Nephron (organoid): Measurements from ENCODE around the gene PGLYRP3.

Experiments used
- H3K27ac Mint-ChIP-seq, 3 experiments: 2 replicates each; pipeline ENCODE4 v1.8.0; 2020; ENCODE audit warnings: mixed read lengths in 3 of 3, mild to moderate bottlenecking in 2 of 3, moderate library complexity in 1 of 3
- H3K27me3 Mint-ChIP-seq: 2 replicates; pipeline ENCODE4 v1.8.0; 2021; ENCODE audit warnings: low read depth, mild to moderate bottlenecking, moderate library complexity, mixed read lengths
- H3K36me3 Mint-ChIP-seq: 2 replicates; pipeline ENCODE4 v1.8.0; 2020; ENCODE audit warnings: low read depth, mixed read lengths
- H3K4me1 Mint-ChIP-seq: 2 replicates; pipeline ENCODE4 v1.8.0; 2020; ENCODE audit warnings: mixed read lengths
- H3K4me3 Mint-ChIP-seq, 3 experiments: 2 replicates each; pipeline ENCODE4 v1.8.0; 2020; ENCODE audit warnings: mild to moderate bottlenecking in 3 of 3, mixed read lengths in 3 of 3, moderate library complexity in 2 of 3
- H3K9me3 Mint-ChIP-seq: 2 replicates; pipeline ENCODE4 v1.8.0; 2020; ENCODE audit warnings: mixed read lengths
- TF ChIP-seq, protein P1 (sequence below), 3 experiments: fragments of 200-600 bp; sonication (generic); IDR thresholded peaks; one replicate each; pipeline ENCODE4 v1.5.0; 2021; ENCODE audit warnings: antibody characterized with exemption in 3 of 3; ENCODE audit not compliant: unreplicated experiment in 3 of 3

The PGLYRP3 gene

GRCh38 chr1:153293851-153294250, 18.9 kb downstream of the PGLYRP3 start:
- H3K4me1 Mint-ChIP-seq = no peaks in the 10 kb centered on the region
- no peaks in the 10 kb centered on the region for H3K9me3 Mint-ChIP-seq
- H3K36me3 Mint-ChIP-seq = no peaks in the 10 kb centered on the region
- peaks cover 10% of the 10 kb centered on the region for H3K27me3 Mint-ChIP-seq
- no peak overlapping the region for H3K4me3 Mint-ChIP-seq
- TF ChIP-seq, protein P1, sequence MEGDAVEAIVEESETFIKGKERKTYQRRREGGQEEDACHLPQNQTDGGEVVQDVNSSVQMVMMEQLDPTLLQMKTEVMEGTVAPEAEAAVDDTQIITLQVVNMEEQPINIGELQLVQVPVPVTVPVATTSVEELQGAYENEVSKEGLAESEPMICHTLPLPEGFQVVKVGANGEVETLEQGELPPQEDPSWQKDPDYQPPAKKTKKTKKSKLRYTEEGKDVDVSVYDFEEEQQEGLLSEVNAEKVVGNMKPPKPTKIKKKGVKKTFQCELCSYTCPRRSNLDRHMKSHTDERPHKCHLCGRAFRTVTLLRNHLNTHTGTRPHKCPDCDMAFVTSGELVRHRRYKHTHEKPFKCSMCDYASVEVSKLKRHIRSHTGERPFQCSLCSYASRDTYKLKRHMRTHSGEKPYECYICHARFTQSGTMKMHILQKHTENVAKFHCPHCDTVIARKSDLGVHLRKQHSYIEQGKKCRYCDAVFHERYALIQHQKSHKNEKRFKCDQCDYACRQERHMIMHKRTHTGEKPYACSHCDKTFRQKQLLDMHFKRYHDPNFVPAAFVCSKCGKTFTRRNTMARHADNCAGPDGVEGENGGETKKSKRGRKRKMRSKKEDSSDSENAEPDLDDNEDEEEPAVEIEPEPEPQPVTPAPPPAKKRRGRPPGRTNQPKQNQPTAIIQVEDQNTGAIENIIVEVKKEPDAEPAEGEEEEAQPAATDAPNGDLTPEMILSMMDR (IDR thresholded peaks at IDR 0.05; ENCODE audit: unreplicated experiment in 3 of 3) = no peak
- no peak overlapping the region for H3K27ac Mint-ChIP-seq

- Mint-ChIP-seq H3K4me1 (no peaks in the 10 kb centered on the region), H3K4me3 (no peak overlapping the region), H3K9me3 (no peaks in the 10 kb centered on the region), H3K27ac (no peak overlapping the region), H3K36me3 (no peaks in the 10 kb centered on the region), H3K27me3 (peaks cover 9% of the 10 kb centered on the region)
- TF ChIP-seq, protein P1 (IDR thresholded peaks at IDR 0.05; ENCODE audit: unreplicated experiment in 3 of 3) = no peak
Measured at GRCh38 chr1:153293480-153293775, 19.3 kb downstream of the PGLYRP3 start.

DNA sequence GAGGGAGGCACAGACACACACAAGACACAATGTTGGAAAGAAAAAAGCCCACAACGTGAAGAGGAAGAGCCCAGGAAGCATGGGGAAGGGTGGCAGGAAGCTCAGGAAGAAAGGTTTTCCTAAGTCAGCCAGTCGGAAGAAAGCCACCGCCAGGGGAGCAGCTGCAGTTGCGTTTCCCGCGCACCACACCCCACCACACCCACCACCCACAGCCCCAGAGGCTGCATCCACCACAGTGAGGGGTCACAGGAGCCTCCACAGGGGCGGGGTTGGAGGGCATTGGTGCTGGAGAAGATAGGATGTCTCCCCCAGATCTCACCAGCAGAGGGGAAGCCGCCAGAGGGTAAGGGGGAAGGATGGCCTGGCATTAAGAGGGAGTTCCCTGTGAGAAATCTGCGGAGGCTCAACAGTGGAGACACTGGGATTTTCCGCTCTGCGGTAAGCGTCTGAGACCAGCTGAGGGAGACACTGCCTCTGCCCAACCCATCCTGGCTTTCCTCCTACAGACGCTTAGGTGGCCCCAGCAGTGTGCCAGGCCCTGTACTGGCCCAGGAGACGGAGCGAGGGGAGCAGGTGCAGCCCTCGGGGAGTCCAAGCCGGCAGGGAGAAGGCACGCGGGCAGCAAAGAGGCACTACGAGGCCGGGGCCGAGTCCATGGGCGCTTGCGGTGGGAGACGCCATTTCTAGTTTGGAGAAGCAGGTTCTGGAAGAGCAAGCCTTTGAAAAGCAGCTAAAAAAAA, 19.8 kb downstream of the PGLYRP3 start:
- Mint-ChIP-seq H3K4me1 (no peaks in the 10 kb centered on the region), H3K9me3 (no peaks in the 10 kb centered on the region), H3K27me3 (peaks cover 9% of the 10 kb centered on the region), H3K36me3 (no peaks in the 10 kb centered on the region), H3K27ac (no peak overlapping the region), H3K4me3 (no peak overlapping the region)
- TF ChIP-seq, protein P1 (IDR thresholded peaks at IDR 0.05; ENCODE audit: unreplicated experiment in 3 of 3) = no peak

- H3K9me3 Mint-ChIP-seq = no peaks in the 10 kb centered on the region
Measured at GRCh38 chr1:153292185-153292584, 20.6 kb downstream of the PGLYRP3 start.

DNA sequence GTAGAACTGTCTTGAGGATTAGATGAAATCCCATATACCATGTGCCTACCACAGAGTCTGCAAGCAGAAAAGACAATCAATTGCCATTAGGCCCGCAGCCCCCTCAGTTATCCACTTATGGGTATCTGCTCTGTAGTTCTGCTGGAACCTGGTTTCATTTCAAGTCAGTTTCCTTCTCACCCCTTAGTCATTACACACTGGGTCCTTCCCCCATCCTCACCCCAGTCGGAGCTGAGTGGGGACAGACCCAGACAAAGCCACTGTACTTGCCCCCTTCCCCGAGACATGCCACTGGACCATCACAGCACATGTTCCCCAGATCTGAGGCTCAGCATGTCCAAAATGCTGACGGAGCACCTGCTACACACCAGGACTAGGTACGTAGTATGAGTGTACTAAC, 21.2 kb downstream of the PGLYRP3 start:
- H3K27me3 Mint-ChIP-seq = peaks cover 9% of the 10 kb centered on the region
- TF ChIP-seq, protein P1 (IDR thresholded peaks at IDR 0.05; ENCODE audit: unreplicated experiment in 3 of 3) = no peak
- no peak overlapping the region for H3K4me3 Mint-ChIP-seq
- no peak overlapping the region for H3K27ac Mint-ChIP-seq
- no peaks in the 10 kb centered on the region for H3K9me3 Mint-ChIP-seq
- no peaks in the 10 kb centered on the region for H3K36me3 Mint-ChIP-seq
- no peaks in the 10 kb centered on the region for H3K4me1 Mint-ChIP-seq

More at GRCh38 chr1:153292185-153292584, 20.6 kb downstream of the PGLYRP3 start:
- TF ChIP-seq, protein P1 (IDR thresholded peaks at IDR 0.05; ENCODE audit: unreplicated experiment in 3 of 3) = no peak
- Mint-ChIP-seq H3K27me3 (peaks cover 9% of the 10 kb centered on the region), H3K27ac (no peak overlapping the region), H3K36me3 (no peaks in the 10 kb centered on the region), H3K4me1 (no peaks in the 10 kb centered on the region), H3K4me3 (no peak overlapping the region)

- TF ChIP-seq, protein P1 (IDR thresholded peaks at IDR 0.05; ENCODE audit: unreplicated experiment in 3 of 3) = peak in 1 of 3 experiments; percentile 27
- H3K9me3 Mint-ChIP-seq = no peaks in the 10 kb centered on the region
- H3K4me3 Mint-ChIP-seq = no peak overlapping the region
- no peak overlapping the region for H3K27ac Mint-ChIP-seq
- no peaks in the 10 kb centered on the region for H3K36me3 Mint-ChIP-seq
- H3K4me1 Mint-ChIP-seq = no peaks in the 10 kb centered on the region
- H3K27me3 Mint-ChIP-seq = peaks cover 4% of the 10 kb centered on the region
Measured at GRCh38 chr1:153288634-153289275, 24.0 kb downstream of the PGLYRP3 start.
